Bronchial epithelial cell (primary cell): ENCODE measurements around the gene COL25A1. TPM values are rescaled to one million over a fixed set of nuclear protein-coding genes. Genes with fewer than 3 reads are reported as not detected.
A peak's percentile ranks its signal among the peaks of the same experiment; 100 is the strongest.

Source experiments
- DNase-seq: peaks from one replicate; pipeline ENCODE4 v3.0.0-alpha.2; 2010; ENCODE audit warnings: low read depth
- FAIRE-seq: peaks from 2 replicates; lab custom pipeline; 2011; peaks lifted over from hg19 to GRCh38; lab: Jason Lieb, UNC
- H3K27me3 ChIP-seq: 2 replicates; pipeline ENCODE4 v1.5.1; 2011; ENCODE audit warnings: low read length; ENCODE audit not compliant: control insufficient read depth, insufficient read depth
- H3K36me3 ChIP-seq: 2 replicates; pipeline ENCODE4 v1.5.1; 2011; ENCODE audit warnings: low read length; ENCODE audit not compliant: control insufficient read depth, insufficient read depth
- H3K4me3 ChIP-seq: 2 replicates; pipeline ENCODE4 v1.5.1; 2011; ENCODE audit warnings: mild to moderate bottlenecking, low read depth, low read length, control low read depth
- total RNA-seq: library from RNA; depleted of rRNA; stranded (reverse); fragments of >200 nt; gene quantifications from 2 replicates; pipeline ENCODE4 v1.2.1, GENCODE V29; 2014
- TF ChIP-seq, protein P1 (sequence below): IDR thresholded peaks from 2 replicates; pipeline ENCODE4 v1.5.1; 2011; ENCODE audit warnings: mild to moderate bottlenecking, moderate library complexity, low read length, control low read depth, inconsistent platforms; ENCODE audit not compliant: insufficient read depth, severe bottlenecking

COL25A1 gene
- total RNA-seq, 1 donor from 2014 or later: under 0.01 TPM

GRCh38 chr4:108965472-108966076 is 336.9 kb downstream of the COL25A1 start:
- H3K27me3 ChIP-seq: no peaks in the 10 kb centered on the region
- TF ChIP-seq, protein P1, sequence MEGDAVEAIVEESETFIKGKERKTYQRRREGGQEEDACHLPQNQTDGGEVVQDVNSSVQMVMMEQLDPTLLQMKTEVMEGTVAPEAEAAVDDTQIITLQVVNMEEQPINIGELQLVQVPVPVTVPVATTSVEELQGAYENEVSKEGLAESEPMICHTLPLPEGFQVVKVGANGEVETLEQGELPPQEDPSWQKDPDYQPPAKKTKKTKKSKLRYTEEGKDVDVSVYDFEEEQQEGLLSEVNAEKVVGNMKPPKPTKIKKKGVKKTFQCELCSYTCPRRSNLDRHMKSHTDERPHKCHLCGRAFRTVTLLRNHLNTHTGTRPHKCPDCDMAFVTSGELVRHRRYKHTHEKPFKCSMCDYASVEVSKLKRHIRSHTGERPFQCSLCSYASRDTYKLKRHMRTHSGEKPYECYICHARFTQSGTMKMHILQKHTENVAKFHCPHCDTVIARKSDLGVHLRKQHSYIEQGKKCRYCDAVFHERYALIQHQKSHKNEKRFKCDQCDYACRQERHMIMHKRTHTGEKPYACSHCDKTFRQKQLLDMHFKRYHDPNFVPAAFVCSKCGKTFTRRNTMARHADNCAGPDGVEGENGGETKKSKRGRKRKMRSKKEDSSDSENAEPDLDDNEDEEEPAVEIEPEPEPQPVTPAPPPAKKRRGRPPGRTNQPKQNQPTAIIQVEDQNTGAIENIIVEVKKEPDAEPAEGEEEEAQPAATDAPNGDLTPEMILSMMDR: no peak
- no peak overlapping the region for H3K4me3 ChIP-seq
- FAIRE-seq (no peak), DNase-seq (no peak)
- H3K36me3 ChIP-seq: no peaks in the 10 kb centered on the region

DNA sequence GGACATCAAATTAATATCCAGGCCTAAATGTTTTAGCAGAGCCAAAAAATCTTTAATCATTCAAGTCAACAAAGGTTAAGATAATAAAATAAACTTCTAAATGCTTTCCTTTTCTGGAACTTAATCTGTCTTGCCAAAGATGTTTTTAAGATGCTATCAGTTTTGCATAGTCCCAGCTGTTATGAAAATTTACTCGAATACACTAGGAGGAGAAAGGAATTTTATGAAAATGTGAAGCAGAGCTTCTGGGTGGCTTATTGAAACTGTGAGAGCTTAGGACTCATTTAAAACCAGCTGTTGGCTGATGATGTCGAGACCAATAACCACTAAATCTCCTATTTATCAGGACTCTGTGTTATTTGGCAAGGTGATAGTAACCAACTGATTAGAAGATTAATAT is 337.4 kb downstream of the COL25A1 start:
- H3K27me3 ChIP-seq: no peaks in the 10 kb centered on the region
- DNase-seq (no peak), FAIRE-seq (no peak)
- no peaks in the 10 kb centered on the region for H3K36me3 ChIP-seq
- no peak overlapping the region for H3K4me3 ChIP-seq
- TF ChIP-seq, protein P1: no peak

DNA sequence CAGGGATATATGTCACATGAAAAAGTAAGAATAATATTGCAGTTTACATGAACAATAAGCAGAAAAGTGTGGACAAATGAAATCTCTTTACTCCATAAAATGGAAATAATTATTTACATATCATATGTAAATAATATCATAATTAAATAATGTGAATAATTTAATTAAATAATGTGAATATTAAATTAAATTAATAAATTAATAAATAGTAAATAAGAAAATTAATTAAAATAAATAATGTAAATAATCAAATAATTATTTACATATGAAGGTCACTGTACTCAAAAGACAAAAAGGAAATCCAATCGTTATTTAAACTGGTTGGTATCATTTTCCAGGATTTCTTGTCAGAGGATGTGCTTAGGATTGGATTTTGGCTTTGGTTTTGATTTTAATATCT is 338.5 kb downstream of the COL25A1 start:
- H3K27me3 ChIP-seq: no peaks in the 10 kb centered on the region
- no peak overlapping the region for H3K4me3 ChIP-seq
- TF ChIP-seq, protein P1: no peak
- DNase-seq (no peak), FAIRE-seq (no peak)
- no peaks in the 10 kb centered on the region for H3K36me3 ChIP-seq

DNA sequence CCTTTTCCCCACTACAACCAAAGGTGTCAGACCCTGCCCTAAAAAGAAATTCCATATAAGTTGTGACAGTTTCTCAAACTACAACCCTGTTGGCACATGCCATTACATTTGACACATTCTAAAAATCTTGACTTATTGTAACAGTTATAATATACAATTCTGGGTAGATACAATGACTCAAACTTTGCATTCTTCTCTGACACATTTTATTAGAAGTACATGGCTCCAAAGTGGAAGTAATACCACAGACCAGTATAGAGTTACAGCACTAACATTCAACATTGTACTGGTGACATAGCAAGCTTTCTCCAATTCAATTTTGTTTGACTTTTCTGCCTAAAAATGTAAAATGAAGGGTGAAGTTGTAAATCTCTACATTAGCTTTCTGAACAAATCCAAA is 343.0 kb downstream of the COL25A1 start:
- Histone ChIP-seq H3K27me3 (no peaks in the 10 kb centered on the region), H3K36me3 (no peaks in the 10 kb centered on the region), H3K4me3 (no peak overlapping the region)
- no peak for DNase-seq
- FAIRE-seq: no peak
- TF ChIP-seq, protein P1: no peak

GRCh38 chr4:108954880-108955279 is 347.6 kb downstream of the COL25A1 start:
- no peak for FAIRE-seq
- H3K36me3 ChIP-seq: no peaks in the 10 kb centered on the region
- peak; percentile 7 for DNase-seq
- no peak overlapping the region for H3K4me3 ChIP-seq
- no peaks in the 10 kb centered on the region for H3K27me3 ChIP-seq
- TF ChIP-seq, protein P1: no peak

GRCh38 chr4:108953941-108954340 is 348.5 kb downstream of the COL25A1 start:
- TF ChIP-seq, protein P1: no peak
- H3K36me3 ChIP-seq: no peaks in the 10 kb centered on the region
- H3K4me3 ChIP-seq: no peak overlapping the region
- FAIRE-seq (no peak), DNase-seq (no peak)
- no peaks in the 10 kb centered on the region for H3K27me3 ChIP-seq
